Measurements from ENCODE around the gene MLEC.

DNA sequence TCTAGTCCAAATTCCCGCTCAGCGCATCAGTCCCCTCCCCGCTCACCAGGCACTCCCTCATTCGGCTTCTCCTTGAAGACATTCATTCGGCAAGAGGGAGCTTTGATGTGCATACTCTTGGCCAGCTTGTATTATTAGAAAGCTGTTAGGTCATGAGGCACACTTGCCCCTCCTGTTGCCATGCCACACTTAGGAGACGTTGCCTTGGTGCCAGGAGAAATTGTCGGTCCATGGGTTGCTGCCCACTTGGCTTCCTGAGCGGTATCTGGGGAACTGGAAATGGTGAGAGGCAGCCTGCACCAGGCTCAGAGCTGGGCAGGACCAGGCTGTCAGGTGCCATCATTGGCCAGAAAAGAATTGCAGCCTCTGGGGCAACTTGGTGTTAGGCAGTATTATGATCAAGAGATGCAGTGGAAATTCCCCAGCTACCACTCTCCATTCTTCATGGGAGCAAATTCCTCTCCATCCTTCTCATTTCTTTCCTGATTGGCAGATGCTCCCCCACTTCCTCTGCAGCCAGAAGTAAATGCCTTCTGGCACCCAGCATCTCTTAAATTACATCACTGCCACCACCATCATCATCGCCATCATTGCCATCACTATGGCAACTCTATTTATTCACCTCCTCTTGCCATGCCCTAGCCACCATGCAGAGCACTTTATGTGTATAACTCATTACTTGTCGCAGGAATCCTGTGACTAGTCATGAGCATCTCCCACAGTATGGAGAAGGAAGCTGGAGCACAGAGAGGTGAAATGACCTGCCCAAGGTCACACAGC lies 34.1 kb upstream of the MLEC start:
- no peak for TF ChIP-seq CTCF (IDR thresholded peaks at IDR 0.05)
- TF ChIP-seq POLR2A (IDR thresholded peaks at IDR 0.05), result no peak
